ENCODE data around the gene SMAD2. TPM values are rescaled to one million over a fixed set of nuclear protein-coding genes. Genes with fewer than 3 reads are reported as not detected.

The SMAD2 gene
- total RNA-seq, 2 experiments from 2014 or later: 80.4 to 83.0 TPM

DNA sequence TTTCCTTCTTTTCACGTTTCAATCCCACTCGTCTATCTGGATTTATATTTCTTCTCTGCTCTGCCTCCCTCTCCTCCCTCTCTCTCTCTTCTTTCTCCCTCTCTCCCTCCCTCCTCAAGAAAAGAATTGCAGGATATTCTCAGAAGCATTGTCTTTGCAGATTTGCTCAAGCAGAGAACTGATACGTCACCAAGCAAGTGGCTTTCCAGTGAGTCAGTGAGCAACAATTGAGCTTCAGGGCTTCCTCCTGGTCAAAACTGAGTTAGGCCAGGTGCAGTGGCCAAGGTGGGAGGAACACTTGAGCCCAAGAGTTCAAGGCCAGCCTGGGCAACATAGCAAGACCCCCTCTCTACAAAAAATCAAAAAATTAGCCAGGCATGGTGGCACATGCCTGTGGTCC lies 151.1 kb downstream of the SMAD2 start:
- ATAC-seq (ENCODE audit: poor library complexity) (no peak), DNase-seq (no peak)
- H3K4me3 Mint-ChIP-seq: no peak overlapping the region
- no peaks in the 10 kb centered on the region for H3K4me1 ChIP-seq (ENCODE audit: insufficient read depth, low read length)
- no peak overlapping the region for H3K27ac Mint-ChIP-seq
- H3K27ac ChIP-seq (ENCODE audit: low read depth in 1 of 2, low read length in 2 of 2): no peak overlapping the region
- TF ChIP-seq, protein P1, sequence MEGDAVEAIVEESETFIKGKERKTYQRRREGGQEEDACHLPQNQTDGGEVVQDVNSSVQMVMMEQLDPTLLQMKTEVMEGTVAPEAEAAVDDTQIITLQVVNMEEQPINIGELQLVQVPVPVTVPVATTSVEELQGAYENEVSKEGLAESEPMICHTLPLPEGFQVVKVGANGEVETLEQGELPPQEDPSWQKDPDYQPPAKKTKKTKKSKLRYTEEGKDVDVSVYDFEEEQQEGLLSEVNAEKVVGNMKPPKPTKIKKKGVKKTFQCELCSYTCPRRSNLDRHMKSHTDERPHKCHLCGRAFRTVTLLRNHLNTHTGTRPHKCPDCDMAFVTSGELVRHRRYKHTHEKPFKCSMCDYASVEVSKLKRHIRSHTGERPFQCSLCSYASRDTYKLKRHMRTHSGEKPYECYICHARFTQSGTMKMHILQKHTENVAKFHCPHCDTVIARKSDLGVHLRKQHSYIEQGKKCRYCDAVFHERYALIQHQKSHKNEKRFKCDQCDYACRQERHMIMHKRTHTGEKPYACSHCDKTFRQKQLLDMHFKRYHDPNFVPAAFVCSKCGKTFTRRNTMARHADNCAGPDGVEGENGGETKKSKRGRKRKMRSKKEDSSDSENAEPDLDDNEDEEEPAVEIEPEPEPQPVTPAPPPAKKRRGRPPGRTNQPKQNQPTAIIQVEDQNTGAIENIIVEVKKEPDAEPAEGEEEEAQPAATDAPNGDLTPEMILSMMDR (IDR thresholded peaks at IDR 0.05): no peak
- no peaks in the 10 kb centered on the region for H3K36me3 ChIP-seq (ENCODE audit: insufficient read depth, low read length)
- peaks cover 6% of the 10 kb centered on the region for H3K36me3 Mint-ChIP-seq (ENCODE audit: low read depth)
- no peaks in the 10 kb centered on the region for H3K4me1 Mint-ChIP-seq (ENCODE audit: low read depth)
- ChIA-PET CTCF (no interaction called here), POLR2A (no interaction called here)
- H3K27me3 ChIP-seq (ENCODE audit: control insufficient read depth in 1 of 2, insufficient read depth in 2 of 2, low read length in 2 of 2): no peaks in the 10 kb centered on the region
- no peak overlapping the region for H3K4me3 ChIP-seq (ENCODE audit: low read length)
- H3K27me3 Mint-ChIP-seq: peaks cover 21% of the 10 kb centered on the region
- H3K9me3 ChIP-seq (ENCODE audit: control insufficient read depth in 1 of 2, insufficient read depth in 1 of 2, low read length in 2 of 2): peaks cover 5 to 8% of the 10 kb centered on the region in 2 experiments
- intact Hi-C loops (cut with DNase I, micrococcal nuclease): loop anchor here in 1 of 2 experiments (10.0 kb wide), 2 partner anchors 325 to 555 kb away; no protein-coding TSS in a partner anchor
- H3K9me3 Mint-ChIP-seq: peaks cover 8% of the 10 kb centered on the region

DNA sequence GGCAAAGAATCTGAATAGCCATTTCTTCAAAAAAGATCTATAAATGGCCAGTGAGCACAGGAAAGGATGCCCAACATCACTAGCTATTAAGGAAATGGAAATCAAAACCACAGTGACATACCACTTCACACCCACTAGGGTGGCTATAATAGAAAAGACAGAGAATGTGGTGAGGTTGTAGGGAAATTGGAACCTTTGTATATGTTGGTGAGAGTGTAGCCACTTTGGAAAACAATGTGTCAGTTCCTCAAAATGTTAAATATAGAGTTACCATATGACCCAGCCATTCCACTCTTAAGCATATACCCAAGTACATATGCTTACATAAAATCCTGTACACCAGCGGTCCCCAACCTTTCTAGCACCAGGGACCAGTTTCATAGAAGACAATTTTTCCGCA lies 152.8 kb downstream of the SMAD2 start:
- Histone ChIP-seq H3K9me3 (ENCODE audit: control insufficient read depth in 1 of 2, insufficient read depth in 1 of 2, low read length in 2 of 2) (no peaks in the 10 kb centered on the region), H3K36me3 (ENCODE audit: insufficient read depth, low read length) (no peaks in the 10 kb centered on the region), H3K27me3 (ENCODE audit: control insufficient read depth in 1 of 2, insufficient read depth in 2 of 2, low read length in 2 of 2) (no peaks in the 10 kb centered on the region), H3K4me3 (ENCODE audit: low read length) (no peak overlapping the region), H3K4me1 (ENCODE audit: insufficient read depth, low read length) (no peaks in the 10 kb centered on the region), H3K27ac (ENCODE audit: low read depth in 1 of 2, low read length in 2 of 2) (no peak overlapping the region)
- TF ChIP-seq, protein P1 (IDR thresholded peaks at IDR 0.05): no peak
- Mint-ChIP-seq H3K27ac (no peak overlapping the region), H3K4me3 (no peak overlapping the region), H3K27me3 (peaks cover 21% of the 10 kb centered on the region), H3K4me1 (ENCODE audit: low read depth) (no peaks in the 10 kb centered on the region), H3K36me3 (ENCODE audit: low read depth) (no peaks in the 10 kb centered on the region), H3K9me3 (peaks cover under 1% of the 10 kb centered on the region)
- intact Hi-C loops (cut with DNase I, micrococcal nuclease): loop anchor here in 1 of 2 experiments (10.0 kb wide), 2 partner anchors 327 to 557 kb away; no protein-coding TSS in a partner anchor
- ATAC-seq (ENCODE audit: poor library complexity) (no peak), DNase-seq (no peak)
- ChIA-PET CTCF (no interaction called here), POLR2A (no interaction called here)

DNA sequence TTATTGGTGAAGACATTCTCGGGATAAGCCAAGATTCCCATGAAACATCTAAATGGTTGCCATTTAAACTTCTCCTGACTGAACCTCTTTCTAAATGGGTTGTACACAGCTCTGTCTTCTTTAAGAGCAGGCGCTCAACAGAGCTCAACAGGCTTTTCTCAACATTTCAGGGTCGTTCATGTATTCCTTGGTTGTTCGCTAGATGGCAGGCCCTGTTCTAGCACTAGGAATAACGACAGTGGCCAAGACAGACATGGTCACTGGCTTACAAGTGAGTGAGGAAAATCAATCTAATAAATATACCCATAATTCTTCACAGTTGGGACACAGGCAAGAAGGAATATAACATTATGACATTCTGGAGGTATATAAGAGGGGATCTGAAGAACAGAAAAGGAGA lies 154.5 kb downstream of the SMAD2 start:
- intact Hi-C loops (cut with DNase I, micrococcal nuclease): loop anchor here in 1 of 2 experiments (10.0 kb wide), 2 partner anchors 329 to 559 kb away; no protein-coding TSS in a partner anchor
- ATAC-seq (ENCODE audit: poor library complexity): no peak
- H3K4me1 ChIP-seq (ENCODE audit: insufficient read depth, low read length): no peaks in the 10 kb centered on the region

More for the DNA sequence above, 154.5 kb downstream of the SMAD2 start:
- no peaks in the 10 kb centered on the region for H3K36me3 Mint-ChIP-seq (ENCODE audit: low read depth)
- CTCF ChIA-PET: no interaction called here
- H3K4me1 Mint-ChIP-seq (ENCODE audit: low read depth): no peaks in the 10 kb centered on the region
- TF ChIP-seq, protein P1 (IDR thresholded peaks at IDR 0.05): no peak
- Histone ChIP-seq H3K9me3 (ENCODE audit: control insufficient read depth in 1 of 2, insufficient read depth in 1 of 2, low read length in 2 of 2) (no peaks in the 10 kb centered on the region), H3K36me3 (ENCODE audit: insufficient read depth, low read length) (no peaks in the 10 kb centered on the region), H3K27ac (ENCODE audit: low read depth in 1 of 2, low read length in 2 of 2) (no peak overlapping the region), H3K27me3 (ENCODE audit: control insufficient read depth in 1 of 2, insufficient read depth in 2 of 2, low read length in 2 of 2) (no peaks in the 10 kb centered on the region), H3K4me3 (ENCODE audit: low read length) (no peak overlapping the region)
- H3K9me3 Mint-ChIP-seq: no peaks in the 10 kb centered on the region
- peaks cover 14% of the 10 kb centered on the region for H3K27me3 Mint-ChIP-seq
- DNase-seq: no peak
- no peak overlapping the region for H3K27ac Mint-ChIP-seq
- no peak overlapping the region for H3K4me3 Mint-ChIP-seq
- POLR2A ChIA-PET: no interaction called here
